Brain microvascular endothelial cell (primary cell): Measurements from ENCODE around the gene ACSF3.
A peak's percentile ranks its signal among the peaks of the same experiment; 100 is the strongest.

Experiments used
- DNase-seq: peaks from one replicate; pipeline ENCODE4 v3.0.0-alpha.2; 2020
- H3K27ac ChIP-seq: fragments of 250-450 bp; sonication (Bioruptor Pico); 2 replicates; pipeline ENCODE4 v1.5.1; 2020; ENCODE audit warnings: mild to moderate bottlenecking, moderate library complexity
- H3K27me3 ChIP-seq: fragments of 250-450 bp; sonication (Bioruptor Pico); replicated peaks from 2 replicates; pipeline ENCODE4 v1.5.1; 2020; ENCODE audit warnings: mild to moderate bottlenecking
- H3K36me3 ChIP-seq: fragments of 250-450 bp; sonication (Bioruptor Pico); replicated peaks from 2 replicates; pipeline ENCODE4 v1.5.1; 2020; ENCODE audit warnings: mild to moderate bottlenecking
- H3K4me3 ChIP-seq: 2 replicates; pipeline ENCODE4 v1.5.1; 2011; ENCODE audit warnings: low read depth, mild to moderate bottlenecking, control low read depth, low read length, moderate library complexity
- CTCF ChIP-seq: IDR thresholded peaks from 2 replicates; pipeline ENCODE4 v1.5.1; 2011; ENCODE audit warnings: low read depth, mild to moderate bottlenecking, moderate library complexity, low read length, control low read depth, inconsistent platforms; ENCODE audit errors: missing control alignments
- in situ Hi-C: cut with HindIII; loops from 2 replicates; pipeline ENCODE4 v1.10.0; 2017; ENCODE audit warnings: low sequenced_read_pairs, low pct_ligation_motif_present

Gene ACSF3

GRCh38 chr16:89200850-89201411 is 107.3 kb downstream of the ACSF3 start:
- no peak overlapping the region for H3K27ac ChIP-seq
- TF ChIP-seq CTCF: no peak
- no peak overlapping the region for H3K4me3 ChIP-seq
- in situ Hi-C loops: no loop called here
- H3K36me3 ChIP-seq: no peaks in the 10 kb centered on the region
- peaks cover 32% of the 10 kb centered on the region for H3K27me3 ChIP-seq
- no peak for DNase-seq

DNA sequence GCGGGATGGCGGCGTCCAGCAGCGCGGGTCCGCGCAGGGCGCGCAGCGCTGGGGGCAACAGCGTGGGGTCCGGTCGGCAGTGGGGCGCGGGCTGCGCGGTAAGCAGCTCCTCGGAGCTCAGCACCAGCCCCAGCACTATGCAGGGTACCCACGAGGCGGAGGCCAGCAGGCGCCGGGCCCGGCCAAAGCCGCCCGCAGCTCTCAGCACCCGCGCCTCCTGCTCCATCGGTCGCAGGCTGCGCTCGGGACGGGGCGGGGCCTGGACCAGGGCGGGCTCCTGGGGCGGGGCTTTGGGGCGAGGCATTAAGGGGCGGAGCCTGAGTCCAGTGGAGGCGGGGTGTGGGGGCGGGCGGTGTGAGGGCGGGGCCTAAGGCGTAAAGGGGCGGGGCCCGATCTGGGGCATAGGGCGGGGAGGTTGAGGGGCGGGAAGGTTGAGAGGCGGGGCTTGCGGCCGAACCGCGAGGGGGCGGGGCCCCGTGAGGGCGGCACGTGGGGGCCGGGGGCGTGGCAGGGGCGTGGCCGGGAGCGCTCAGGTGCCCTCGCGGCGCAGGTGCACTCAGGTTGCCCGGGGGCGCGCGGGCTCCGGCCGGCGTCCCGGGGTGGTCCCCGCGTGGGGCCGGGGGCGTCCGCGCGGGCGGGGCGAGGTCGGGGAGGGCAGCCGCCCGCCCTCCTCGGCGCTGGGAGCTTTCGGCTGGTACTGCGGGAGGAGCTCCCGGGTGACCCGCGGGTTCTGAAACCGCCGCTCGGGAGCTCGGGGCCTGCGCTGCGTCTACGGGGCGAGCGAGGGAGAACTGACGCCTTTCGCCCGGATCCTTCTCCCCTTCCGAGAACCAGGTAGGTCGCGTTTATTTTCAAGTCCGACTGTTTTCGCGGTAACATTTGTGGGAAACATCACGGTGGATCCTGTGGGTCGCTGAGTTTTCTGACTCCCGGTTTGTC is 108.1 kb downstream of the ACSF3 start:
- in situ Hi-C loops: no loop called here
- H3K36me3 ChIP-seq: no peaks in the 10 kb centered on the region
- peak; percentile 41 for DNase-seq
- peaks cover 32% of the 10 kb centered on the region for H3K27me3 ChIP-seq
- H3K27ac ChIP-seq: no peak overlapping the region
- no peak for TF ChIP-seq CTCF
- H3K4me3 ChIP-seq: no peak overlapping the region

- Histone ChIP-seq H3K27ac (no peak overlapping the region), H3K27me3 (peaks cover 32% of the 10 kb centered on the region), H3K36me3 (no peaks in the 10 kb centered on the region), H3K4me3 (no peak overlapping the region)
- DNase-seq: no peak
- TF ChIP-seq CTCF: no peak
- in situ Hi-C loops: no loop called here
These were observed 109.0 kb downstream of the ACSF3 start for GRCh38 chr16:89202422-89203215.
